PFSK-1 (cell line): Measurements from ENCODE around the gene UNC93B1.

Source experiments
- POLR2AphosphoS5 ChIP-seq: IDR thresholded peaks from 2 replicates; pipeline ENCODE4 v1.6.1; 2012; ENCODE audit warnings: low read depth, mild to moderate bottlenecking, control low read depth, low read length, moderate library complexity
- REST ChIP-seq, 2 experiments: IDR thresholded peaks; 2 replicates each; pipeline versions ENCODE4 v1.6.1 to v1.8.0; 2011 to 2012; ENCODE audit warnings: low read depth in 2 of 2, low read length in 2 of 2, control low read depth in 1 of 2, inconsistent platforms in 1 of 2, mild to moderate bottlenecking in 1 of 2, moderate library complexity in 1 of 2; ENCODE audit not compliant: insufficient read depth in 1 of 2
- TAF1 ChIP-seq: IDR thresholded peaks from 2 replicates; pipeline ENCODE4 v1.6.1; 2012; ENCODE audit warnings: low read length, control low read depth, borderline replicate concordance; ENCODE audit not compliant: insufficient read depth

GRCh38 chr11:67997475-67997921 lies 6.4 kb downstream of the UNC93B1 start:
- no peak for TF ChIP-seq TAF1
- no peak for TF ChIP-seq POLR2AphosphoS5
- TF ChIP-seq REST (IDR thresholded peaks at IDR 0.05; ENCODE audit: insufficient read depth in 1 of 2, low read depth in 2 of 2, low read length in 2 of 2) = no peak
